NB4 (cell line): ENCODE measurements around the gene GRP.

Experiments used
- POLR2A ChIP-seq: IDR thresholded peaks from 2 replicates; pipeline ENCODE4 v1.6.1; 2011; ENCODE audit warnings: mild to moderate bottlenecking; ENCODE audit not compliant: insufficient read length; ENCODE audit errors: extremely low read depth
- TF ChIP-seq, protein P1 (sequence below): IDR thresholded peaks from one replicate; pipeline ENCODE4 v1.5.1; 2012; ENCODE audit warnings: low read depth, low read length

DNA sequence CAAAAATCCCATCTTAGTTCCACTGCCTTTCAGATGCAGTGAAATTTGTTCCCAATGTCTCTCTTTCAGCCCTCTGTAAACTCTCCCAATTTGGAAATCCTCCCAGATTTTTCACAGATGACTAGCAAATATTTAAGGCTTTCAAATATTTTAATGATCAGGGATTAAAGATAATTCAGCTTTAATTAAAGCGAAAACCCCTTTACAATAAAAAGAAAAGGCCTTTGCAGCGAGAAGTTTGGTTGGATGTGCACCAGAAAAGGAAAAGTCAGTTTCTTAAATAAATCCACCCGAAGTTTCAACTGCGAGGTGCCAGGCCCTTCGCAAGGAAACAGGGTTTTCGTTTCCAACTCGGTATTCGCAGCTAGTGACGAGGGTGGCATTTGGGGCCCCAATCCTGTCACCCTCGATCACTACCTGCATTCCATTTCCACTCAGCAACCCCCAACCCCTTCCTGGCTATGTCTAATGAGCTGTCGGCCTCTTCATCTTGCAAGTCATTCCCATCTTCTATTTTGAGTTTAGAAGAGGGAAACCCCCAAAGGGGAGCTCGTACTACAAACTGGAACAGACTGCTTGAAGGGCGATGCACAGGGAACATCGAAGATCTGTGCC lies 51.8 kb downstream of the GRP start:
- TF ChIP-seq, protein P1, sequence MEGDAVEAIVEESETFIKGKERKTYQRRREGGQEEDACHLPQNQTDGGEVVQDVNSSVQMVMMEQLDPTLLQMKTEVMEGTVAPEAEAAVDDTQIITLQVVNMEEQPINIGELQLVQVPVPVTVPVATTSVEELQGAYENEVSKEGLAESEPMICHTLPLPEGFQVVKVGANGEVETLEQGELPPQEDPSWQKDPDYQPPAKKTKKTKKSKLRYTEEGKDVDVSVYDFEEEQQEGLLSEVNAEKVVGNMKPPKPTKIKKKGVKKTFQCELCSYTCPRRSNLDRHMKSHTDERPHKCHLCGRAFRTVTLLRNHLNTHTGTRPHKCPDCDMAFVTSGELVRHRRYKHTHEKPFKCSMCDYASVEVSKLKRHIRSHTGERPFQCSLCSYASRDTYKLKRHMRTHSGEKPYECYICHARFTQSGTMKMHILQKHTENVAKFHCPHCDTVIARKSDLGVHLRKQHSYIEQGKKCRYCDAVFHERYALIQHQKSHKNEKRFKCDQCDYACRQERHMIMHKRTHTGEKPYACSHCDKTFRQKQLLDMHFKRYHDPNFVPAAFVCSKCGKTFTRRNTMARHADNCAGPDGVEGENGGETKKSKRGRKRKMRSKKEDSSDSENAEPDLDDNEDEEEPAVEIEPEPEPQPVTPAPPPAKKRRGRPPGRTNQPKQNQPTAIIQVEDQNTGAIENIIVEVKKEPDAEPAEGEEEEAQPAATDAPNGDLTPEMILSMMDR, result no peak
- no peak for TF ChIP-seq POLR2A
